HL-60 (cell line): ENCODE measurements around the gene DGLUCY.

ENCODE experiments used
- DNase-seq, 2 experiments: peaks; one replicate each; pipeline ENCODE4 v3.0.0-alpha.2; 2010 to 2020; ENCODE audit warnings: low read depth in 1 of 2, low spot score in 1 of 2
- H3K27ac ChIP-seq: fragments of 250-450 bp; sonication (Bioruptor Pico); replicated peaks from 2 replicates; pipeline ENCODE4 v1.5.1; 2020; ENCODE audit warnings: mild to moderate bottlenecking, moderate library complexity
- H3K27me3 ChIP-seq: fragments of 250-450 bp; sonication (Bioruptor Pico); 2 replicates; pipeline ENCODE4 v1.5.1; 2021; ENCODE audit warnings: mild to moderate bottlenecking, moderate library complexity; ENCODE audit not compliant: insufficient read depth, poor library complexity, severe bottlenecking
- H3K4me3 ChIP-seq: replicated peaks from 2 replicates; pipeline ENCODE4 v1.5.1; 2011; ENCODE audit warnings: mild to moderate bottlenecking, control low read depth, low read length; ENCODE audit not compliant: insufficient read depth
- GABPA ChIP-seq: IDR thresholded peaks from 2 replicates; pipeline ENCODE4 v1.6.1; 2012; ENCODE audit warnings: low read depth
- POLR2AphosphoS5 ChIP-seq: IDR thresholded peaks from 2 replicates; pipeline ENCODE4 v1.6.1; 2012; ENCODE audit warnings: low read depth
- SPI1 ChIP-seq: IDR thresholded peaks from 2 replicates; pipeline ENCODE4 v1.6.1; 2012; ENCODE audit warnings: low read depth, mild to moderate bottlenecking, borderline replicate concordance
- TF ChIP-seq, protein P1 (sequence below): IDR thresholded peaks from 2 replicates; pipeline ENCODE4 v1.6.1; 2012; ENCODE audit warnings: low read depth; ENCODE audit not compliant: insufficient replicate concordance
- TF ChIP-seq, protein P2 (sequence below): IDR thresholded peaks from one replicate; pipeline ENCODE4 v1.5.1; 2011; ENCODE audit warnings: low read length, control low read depth, inconsistent platforms; ENCODE audit not compliant: insufficient read depth

DGLUCY gene

DNA sequence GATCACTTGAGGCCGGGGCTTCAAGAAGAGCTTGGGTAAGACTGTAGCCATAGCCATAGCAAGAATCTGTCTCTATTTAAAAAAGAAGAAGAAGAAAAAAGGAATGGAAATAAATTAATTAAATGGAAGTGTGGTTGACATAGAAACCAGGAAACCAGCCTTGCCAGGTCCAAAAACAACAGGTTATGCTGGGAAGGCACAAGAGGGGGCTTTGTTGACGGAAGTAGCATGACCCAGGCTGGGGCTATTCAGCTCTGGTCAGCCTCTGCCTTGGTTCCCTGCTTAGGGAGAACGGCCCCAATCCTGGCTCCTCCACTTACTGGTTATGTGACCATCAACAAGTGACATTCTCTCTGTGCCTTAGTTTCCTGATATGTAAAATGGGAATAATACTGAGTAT lies 145.0 kb downstream of the DGLUCY start:
- Histone ChIP-seq H3K27me3 (no peaks in the 10 kb centered on the region), H3K4me3 (no peak overlapping the region), H3K27ac (no peak overlapping the region)
- DNase-seq, result no peak
- no peak for TF ChIP-seq GABPA
- TF ChIP-seq SPI1, result no peak
- TF ChIP-seq, protein P1, sequence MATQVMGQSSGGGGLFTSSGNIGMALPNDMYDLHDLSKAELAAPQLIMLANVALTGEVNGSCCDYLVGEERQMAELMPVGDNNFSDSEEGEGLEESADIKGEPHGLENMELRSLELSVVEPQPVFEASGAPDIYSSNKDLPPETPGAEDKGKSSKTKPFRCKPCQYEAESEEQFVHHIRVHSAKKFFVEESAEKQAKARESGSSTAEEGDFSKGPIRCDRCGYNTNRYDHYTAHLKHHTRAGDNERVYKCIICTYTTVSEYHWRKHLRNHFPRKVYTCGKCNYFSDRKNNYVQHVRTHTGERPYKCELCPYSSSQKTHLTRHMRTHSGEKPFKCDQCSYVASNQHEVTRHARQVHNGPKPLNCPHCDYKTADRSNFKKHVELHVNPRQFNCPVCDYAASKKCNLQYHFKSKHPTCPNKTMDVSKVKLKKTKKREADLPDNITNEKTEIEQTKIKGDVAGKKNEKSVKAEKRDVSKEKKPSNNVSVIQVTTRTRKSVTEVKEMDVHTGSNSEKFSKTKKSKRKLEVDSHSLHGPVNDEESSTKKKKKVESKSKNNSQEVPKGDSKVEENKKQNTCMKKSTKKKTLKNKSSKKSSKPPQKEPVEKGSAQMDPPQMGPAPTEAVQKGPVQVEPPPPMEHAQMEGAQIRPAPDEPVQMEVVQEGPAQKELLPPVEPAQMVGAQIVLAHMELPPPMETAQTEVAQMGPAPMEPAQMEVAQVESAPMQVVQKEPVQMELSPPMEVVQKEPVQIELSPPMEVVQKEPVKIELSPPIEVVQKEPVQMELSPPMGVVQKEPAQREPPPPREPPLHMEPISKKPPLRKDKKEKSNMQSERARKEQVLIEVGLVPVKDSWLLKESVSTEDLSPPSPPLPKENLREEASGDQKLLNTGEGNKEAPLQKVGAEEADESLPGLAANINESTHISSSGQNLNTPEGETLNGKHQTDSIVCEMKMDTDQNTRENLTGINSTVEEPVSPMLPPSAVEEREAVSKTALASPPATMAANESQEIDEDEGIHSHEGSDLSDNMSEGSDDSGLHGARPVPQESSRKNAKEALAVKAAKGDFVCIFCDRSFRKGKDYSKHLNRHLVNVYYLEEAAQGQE, result no peak
- TF ChIP-seq, protein P2, sequence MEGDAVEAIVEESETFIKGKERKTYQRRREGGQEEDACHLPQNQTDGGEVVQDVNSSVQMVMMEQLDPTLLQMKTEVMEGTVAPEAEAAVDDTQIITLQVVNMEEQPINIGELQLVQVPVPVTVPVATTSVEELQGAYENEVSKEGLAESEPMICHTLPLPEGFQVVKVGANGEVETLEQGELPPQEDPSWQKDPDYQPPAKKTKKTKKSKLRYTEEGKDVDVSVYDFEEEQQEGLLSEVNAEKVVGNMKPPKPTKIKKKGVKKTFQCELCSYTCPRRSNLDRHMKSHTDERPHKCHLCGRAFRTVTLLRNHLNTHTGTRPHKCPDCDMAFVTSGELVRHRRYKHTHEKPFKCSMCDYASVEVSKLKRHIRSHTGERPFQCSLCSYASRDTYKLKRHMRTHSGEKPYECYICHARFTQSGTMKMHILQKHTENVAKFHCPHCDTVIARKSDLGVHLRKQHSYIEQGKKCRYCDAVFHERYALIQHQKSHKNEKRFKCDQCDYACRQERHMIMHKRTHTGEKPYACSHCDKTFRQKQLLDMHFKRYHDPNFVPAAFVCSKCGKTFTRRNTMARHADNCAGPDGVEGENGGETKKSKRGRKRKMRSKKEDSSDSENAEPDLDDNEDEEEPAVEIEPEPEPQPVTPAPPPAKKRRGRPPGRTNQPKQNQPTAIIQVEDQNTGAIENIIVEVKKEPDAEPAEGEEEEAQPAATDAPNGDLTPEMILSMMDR, result no peak
- no peak for TF ChIP-seq POLR2AphosphoS5

DNA sequence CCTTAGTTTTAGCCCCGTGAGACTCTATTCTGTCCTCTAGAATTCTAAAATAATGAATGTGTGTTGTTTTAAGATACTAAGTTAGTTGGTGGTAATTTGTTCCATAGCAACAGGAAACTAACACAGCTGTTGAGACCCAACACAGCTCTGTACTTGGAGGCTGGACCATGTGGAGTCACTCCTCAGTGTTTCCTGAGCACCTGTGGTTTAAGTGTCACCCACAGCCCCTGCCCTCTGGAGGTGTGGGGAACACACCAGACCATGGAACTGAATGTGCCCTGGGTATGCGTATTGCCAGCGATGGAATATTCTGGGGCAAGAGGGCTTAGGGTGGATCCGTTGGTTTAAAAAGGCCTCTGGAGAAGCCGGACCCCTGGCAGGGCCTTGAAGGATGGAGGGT lies 147.2 kb downstream of the DGLUCY start:
- no peak for DNase-seq
- TF ChIP-seq, protein P2, result no peak
- TF ChIP-seq SPI1 (no peak), POLR2AphosphoS5 (no peak), GABPA (no peak)
- TF ChIP-seq, protein P1, result no peak
- H3K27me3 ChIP-seq, result peaks cover 9% of the 10 kb centered on the region
- H3K4me3 ChIP-seq, result no peak overlapping the region
- H3K27ac ChIP-seq, result no peak overlapping the region

DNA sequence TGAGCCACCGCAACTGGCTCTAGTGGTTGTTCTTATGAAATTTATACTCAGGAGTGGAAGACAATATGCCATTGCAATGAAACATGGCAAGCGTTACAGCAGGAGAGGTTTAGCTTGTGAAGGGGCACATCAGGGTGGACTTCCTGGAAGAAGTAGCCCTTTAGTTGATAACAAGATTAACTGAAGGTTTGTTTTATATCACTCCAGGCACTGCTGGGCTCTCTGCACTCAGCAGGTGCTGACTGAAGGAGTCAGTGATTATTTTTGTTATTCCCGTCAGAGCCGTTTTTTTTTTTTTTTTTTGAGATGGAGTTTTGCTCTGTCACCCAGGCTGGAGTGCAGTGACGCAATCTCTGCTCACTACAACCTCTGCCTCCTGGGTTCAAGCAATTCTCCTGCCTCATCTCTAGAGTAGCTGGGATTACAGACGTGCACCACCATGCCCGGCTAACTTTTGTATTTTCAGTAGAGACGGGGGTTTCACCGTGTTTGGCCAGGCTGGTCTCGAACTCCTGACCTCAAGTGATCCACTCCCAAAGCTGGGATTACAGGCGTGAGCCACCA lies 148.2 kb downstream of the DGLUCY start:
- TF ChIP-seq, protein P2, result no peak
- no peak for TF ChIP-seq GABPA
- no peak for TF ChIP-seq POLR2AphosphoS5
- Histone ChIP-seq H3K27ac (no peak overlapping the region), H3K4me3 (no peak overlapping the region), H3K27me3 (peaks cover 9% of the 10 kb centered on the region)
- DNase-seq, result no peak

DNA sequence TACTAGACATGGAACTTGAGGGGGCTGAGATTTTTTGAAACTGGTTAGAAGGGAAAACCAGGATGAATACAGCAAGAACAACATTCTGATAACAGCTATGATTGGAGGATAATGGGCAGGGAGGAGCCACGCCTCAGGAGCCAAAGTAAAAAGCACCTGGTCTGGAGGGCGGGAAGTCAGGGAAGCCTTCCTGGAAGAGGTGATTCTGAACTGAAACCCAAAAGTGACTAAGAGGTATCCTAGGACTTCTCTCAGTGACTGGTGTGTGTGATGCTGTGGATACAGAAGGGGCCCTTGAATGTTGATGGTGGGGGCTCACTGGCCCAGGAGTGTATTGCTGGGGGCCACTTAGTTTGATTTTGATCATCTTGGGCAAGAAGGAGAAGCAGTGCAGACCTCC lies 149.5 kb downstream of the DGLUCY start:
- TF ChIP-seq, protein P1, result no peak
- TF ChIP-seq GABPA (no peak), SPI1 (no peak), POLR2AphosphoS5 (no peak)
- TF ChIP-seq, protein P2, result no peak
- Histone ChIP-seq H3K4me3 (no peak overlapping the region), H3K27me3 (peaks cover 9% of the 10 kb centered on the region), H3K27ac (no peak overlapping the region)
- no peak for DNase-seq
